ENCODE results near the gene TARBP1.

GRCh38 chr1:234454926-234455325 lies 24.1 kb downstream of the TARBP1 start:
- TF ChIP-seq EZH2 (IDR thresholded peaks at IDR 0.05; ENCODE audit: borderline replicate concordance, insufficient read depth, low read depth, low read length, poor library complexity, severe bottlenecking): no peak
- TF ChIP-seq, protein P1, sequence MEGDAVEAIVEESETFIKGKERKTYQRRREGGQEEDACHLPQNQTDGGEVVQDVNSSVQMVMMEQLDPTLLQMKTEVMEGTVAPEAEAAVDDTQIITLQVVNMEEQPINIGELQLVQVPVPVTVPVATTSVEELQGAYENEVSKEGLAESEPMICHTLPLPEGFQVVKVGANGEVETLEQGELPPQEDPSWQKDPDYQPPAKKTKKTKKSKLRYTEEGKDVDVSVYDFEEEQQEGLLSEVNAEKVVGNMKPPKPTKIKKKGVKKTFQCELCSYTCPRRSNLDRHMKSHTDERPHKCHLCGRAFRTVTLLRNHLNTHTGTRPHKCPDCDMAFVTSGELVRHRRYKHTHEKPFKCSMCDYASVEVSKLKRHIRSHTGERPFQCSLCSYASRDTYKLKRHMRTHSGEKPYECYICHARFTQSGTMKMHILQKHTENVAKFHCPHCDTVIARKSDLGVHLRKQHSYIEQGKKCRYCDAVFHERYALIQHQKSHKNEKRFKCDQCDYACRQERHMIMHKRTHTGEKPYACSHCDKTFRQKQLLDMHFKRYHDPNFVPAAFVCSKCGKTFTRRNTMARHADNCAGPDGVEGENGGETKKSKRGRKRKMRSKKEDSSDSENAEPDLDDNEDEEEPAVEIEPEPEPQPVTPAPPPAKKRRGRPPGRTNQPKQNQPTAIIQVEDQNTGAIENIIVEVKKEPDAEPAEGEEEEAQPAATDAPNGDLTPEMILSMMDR (IDR thresholded peaks at IDR 0.05): no peak
